Measurements from ENCODE around the gene MXD1. TPM values are rescaled to one million over a fixed set of nuclear protein-coding genes. Genes with fewer than 3 reads are reported as not detected.

MXD1 gene
- polyA plus RNA-seq, 1 donor (not counting 4 experiments of a cell fraction or from before 2014, with no cell fraction given), result 15.9 TPM

DNA sequence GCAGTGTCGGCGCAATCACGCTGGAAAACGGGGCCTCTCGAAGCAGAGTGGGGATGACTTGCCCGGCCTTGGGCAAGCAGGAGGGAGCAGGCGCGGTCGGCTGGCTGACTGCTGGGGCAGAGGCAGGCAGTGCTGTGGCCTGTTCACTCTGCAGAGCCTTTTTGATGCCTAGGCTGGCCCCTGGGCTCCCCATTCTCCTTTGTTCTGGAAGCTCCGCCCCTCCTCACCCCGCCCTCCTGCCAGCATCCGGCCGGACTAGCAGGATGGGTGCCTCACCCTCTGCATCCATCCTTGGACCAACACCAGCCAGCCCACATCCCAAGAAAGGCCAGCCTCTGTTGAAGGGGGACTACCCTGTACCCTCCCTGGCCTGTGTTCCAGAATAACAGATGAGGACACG, 46.6 kb downstream of the MXD1 start, which contains the start of gene ASPRV1:
ASPRV1 (minus strand) TSS at position 136 of the 400 bp plus-strand sequence. CDS start 195 bp downstream, outside the sequence.
- no peak within 1 kb of the TSS for H3K4me3 ChIP-seq (ENCODE audit: control insufficient read depth in 2 of 3, extremely low read depth in 1 of 3, insufficient read depth in 2 of 3, low read depth in 1 of 3, low read length in 3 of 3)
- H3K79me2 ChIP-seq (ENCODE audit: control insufficient read depth, insufficient read depth, low read length), result no peaks in the 10 kb centered on the region
- no peak within 1 kb of the TSS for H3K9ac ChIP-seq (ENCODE audit: control insufficient read depth, extremely low read depth, insufficient read depth, low read length)
- no peak for DNase-seq (ENCODE audit: low read depth, low spot score)
- TF ChIP-seq EZH2 (IDR thresholded peaks at IDR 0.05; ENCODE audit: low read length), result no peak
- TF ChIP-seq, protein P1, sequence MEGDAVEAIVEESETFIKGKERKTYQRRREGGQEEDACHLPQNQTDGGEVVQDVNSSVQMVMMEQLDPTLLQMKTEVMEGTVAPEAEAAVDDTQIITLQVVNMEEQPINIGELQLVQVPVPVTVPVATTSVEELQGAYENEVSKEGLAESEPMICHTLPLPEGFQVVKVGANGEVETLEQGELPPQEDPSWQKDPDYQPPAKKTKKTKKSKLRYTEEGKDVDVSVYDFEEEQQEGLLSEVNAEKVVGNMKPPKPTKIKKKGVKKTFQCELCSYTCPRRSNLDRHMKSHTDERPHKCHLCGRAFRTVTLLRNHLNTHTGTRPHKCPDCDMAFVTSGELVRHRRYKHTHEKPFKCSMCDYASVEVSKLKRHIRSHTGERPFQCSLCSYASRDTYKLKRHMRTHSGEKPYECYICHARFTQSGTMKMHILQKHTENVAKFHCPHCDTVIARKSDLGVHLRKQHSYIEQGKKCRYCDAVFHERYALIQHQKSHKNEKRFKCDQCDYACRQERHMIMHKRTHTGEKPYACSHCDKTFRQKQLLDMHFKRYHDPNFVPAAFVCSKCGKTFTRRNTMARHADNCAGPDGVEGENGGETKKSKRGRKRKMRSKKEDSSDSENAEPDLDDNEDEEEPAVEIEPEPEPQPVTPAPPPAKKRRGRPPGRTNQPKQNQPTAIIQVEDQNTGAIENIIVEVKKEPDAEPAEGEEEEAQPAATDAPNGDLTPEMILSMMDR (optimal IDR thresholded peaks at IDR 0.05 in 1 of 3, IDR thresholded peaks at IDR 0.05 in 1 of 3, conservative IDR thresholded peaks at IDR 0.05 in 1 of 3; ENCODE audit: extremely low read depth in 1 of 3, insufficient read depth in 2 of 3, low read length in 3 of 3), result no peak
- no peaks in the 10 kb centered on the region for H3K27me3 ChIP-seq (ENCODE audit: control insufficient read depth, extremely low read depth, insufficient read depth, low read length)
- H3K36me3 ChIP-seq (ENCODE audit: control insufficient read depth in 2 of 2, extremely low read depth in 1 of 2, insufficient read depth in 2 of 2, low read length in 2 of 2), result no peaks in the 10 kb centered on the region
- no peak within 1 kb of the TSS for H2AFZ ChIP-seq (ENCODE audit: control insufficient read depth, low read length)
- dilution Hi-C loops (cut with MboI; ENCODE audit: extremely low pct_ligation_motif_present, low sequenced_read_pairs), result no loop called here
- no peaks in the 10 kb centered on the region for H4K20me1 ChIP-seq (ENCODE audit: control insufficient read depth, extremely low read depth, insufficient read depth, low read length)
- H3K4me1 ChIP-seq (ENCODE audit: control insufficient read depth, extremely low read depth, insufficient read depth, low read length), result peaks cover 12% of the 10 kb centered on the region
- H3K27ac ChIP-seq (ENCODE audit: control insufficient read depth, insufficient read depth, low read length), result no peak within 1 kb of the TSS
- H3K9me3 ChIP-seq (ENCODE audit: control insufficient read depth, low read depth, low read length), result no peaks in the 10 kb centered on the region
- FAIRE-seq, result no peak
- no peak within 1 kb of the TSS for H3K4me2 ChIP-seq (ENCODE audit: control insufficient read depth, extremely low read depth, insufficient read depth, low read depth, low read length)
- no peaks in the 10 kb centered on the region for H3K9me1 ChIP-seq (ENCODE audit: control insufficient read depth, extremely low read depth, insufficient read depth, low read length)

DNA sequence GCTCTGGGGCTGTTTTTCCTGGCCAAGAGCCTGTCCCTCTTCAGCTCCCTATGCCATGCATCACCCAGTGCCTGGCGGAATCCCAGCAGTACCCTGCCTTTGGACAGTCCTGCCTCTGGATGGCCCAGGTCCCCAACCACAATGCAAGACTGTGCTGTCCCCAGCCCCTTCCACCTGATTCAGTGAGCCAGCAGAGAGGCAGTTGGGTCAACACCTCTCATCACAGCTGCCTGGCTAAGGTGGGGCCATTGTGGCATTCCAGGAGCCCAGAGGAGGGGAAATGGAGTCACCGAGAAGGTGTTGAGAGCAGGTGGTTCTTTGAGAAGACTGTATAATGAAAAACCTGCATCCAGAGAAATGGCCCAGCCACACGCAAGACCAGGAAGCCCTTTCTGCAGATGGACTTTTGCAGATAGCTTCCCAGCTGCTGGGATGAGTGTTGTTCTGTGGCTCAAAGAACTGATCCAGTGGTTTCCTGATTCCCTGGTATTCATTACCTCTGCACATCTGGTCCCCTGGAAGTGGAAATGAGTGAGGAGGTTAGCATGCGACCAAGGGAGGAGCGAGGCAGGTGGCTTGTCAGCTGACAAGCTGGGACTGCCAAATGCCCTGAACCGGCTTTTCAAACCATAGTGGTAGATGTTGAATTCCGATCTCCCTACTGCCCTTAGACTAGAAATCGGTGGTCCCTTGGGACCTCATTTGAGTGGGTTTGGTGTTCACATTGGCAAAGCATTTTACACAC, 48.2 kb downstream of the MXD1 start:
- H3K4me2 ChIP-seq (ENCODE audit: control insufficient read depth, extremely low read depth, insufficient read depth, low read depth, low read length), result no peak overlapping the region
- H3K9me3 ChIP-seq (ENCODE audit: control insufficient read depth, low read depth, low read length), result no peaks in the 10 kb centered on the region
- no peak for TF ChIP-seq EZH2 (IDR thresholded peaks at IDR 0.05; ENCODE audit: low read length)
- TF ChIP-seq, protein P1 (optimal IDR thresholded peaks at IDR 0.05 in 1 of 3, IDR thresholded peaks at IDR 0.05 in 1 of 3, conservative IDR thresholded peaks at IDR 0.05 in 1 of 3; ENCODE audit: extremely low read depth in 1 of 3, insufficient read depth in 2 of 3, low read length in 3 of 3), result no peak
- no peak overlapping the region for H3K9ac ChIP-seq (ENCODE audit: control insufficient read depth, extremely low read depth, insufficient read depth, low read length)
- H3K4me1 ChIP-seq (ENCODE audit: control insufficient read depth, extremely low read depth, insufficient read depth, low read length), result peaks cover 12% of the 10 kb centered on the region
- DNase-seq (ENCODE audit: low read depth, low spot score) (no peak), FAIRE-seq (no peak)
- H3K36me3 ChIP-seq (ENCODE audit: control insufficient read depth in 2 of 2, extremely low read depth in 1 of 2, insufficient read depth in 2 of 2, low read length in 2 of 2), result no peaks in the 10 kb centered on the region
- no peaks in the 10 kb centered on the region for H4K20me1 ChIP-seq (ENCODE audit: control insufficient read depth, extremely low read depth, insufficient read depth, low read length)
- H3K9me1 ChIP-seq (ENCODE audit: control insufficient read depth, extremely low read depth, insufficient read depth, low read length), result no peaks in the 10 kb centered on the region
- dilution Hi-C loops (cut with MboI; ENCODE audit: extremely low pct_ligation_motif_present, low sequenced_read_pairs), result no loop called here
- no peaks in the 10 kb centered on the region for H3K79me2 ChIP-seq (ENCODE audit: control insufficient read depth, insufficient read depth, low read length)
- H2AFZ ChIP-seq (ENCODE audit: control insufficient read depth, low read length), result no peak overlapping the region
- H3K27me3 ChIP-seq (ENCODE audit: control insufficient read depth, extremely low read depth, insufficient read depth, low read length), result no peaks in the 10 kb centered on the region
- H3K4me3 ChIP-seq (ENCODE audit: control insufficient read depth in 2 of 3, extremely low read depth in 1 of 3, insufficient read depth in 2 of 3, low read depth in 1 of 3, low read length in 3 of 3), result no peak overlapping the region
- H3K27ac ChIP-seq (ENCODE audit: control insufficient read depth, insufficient read depth, low read length), result no peak overlapping the region

All from keratinocyte (primary cell).